IPS-18c (cell line): ENCODE measurements around the gene BOC.

Experiments used
- H3K4me3 ChIP-seq: 2 replicates; pipeline ENCODE4 v1.7.0; 2013; ENCODE audit warnings: low read depth, mild to moderate bottlenecking, low read length, moderate library complexity; ENCODE audit not compliant: insufficient read depth
- H3K9me3 ChIP-seq: one replicate; pipeline ENCODE4 v1.6.1; 2013; ENCODE audit warnings: mild to moderate bottlenecking, low read length, moderate library complexity; ENCODE audit not compliant: control insufficient read depth, insufficient read depth

The BOC gene

DNA sequence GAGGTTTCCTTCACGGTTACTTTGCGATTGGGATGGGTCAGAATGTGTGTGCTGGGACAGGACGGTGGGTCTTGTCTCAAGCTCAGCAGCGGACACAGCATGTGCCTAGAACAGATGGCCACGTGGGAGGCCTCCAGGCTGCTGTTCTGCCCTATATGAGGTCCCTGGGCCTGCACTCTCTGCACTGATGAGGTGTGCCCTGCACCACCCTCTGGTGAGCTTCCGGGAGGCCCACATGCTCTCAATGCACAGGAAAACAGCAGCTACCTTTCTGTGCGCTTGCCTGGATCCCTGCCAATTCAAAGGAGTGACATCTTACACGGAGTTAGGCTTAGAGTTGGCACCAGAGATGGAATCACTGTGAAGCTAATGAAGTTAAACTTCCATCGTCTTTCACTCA, 59.8 kb downstream of the BOC start:
- Histone ChIP-seq H3K4me3 (no peak overlapping the region), H3K9me3 (peaks cover 2% of the 10 kb centered on the region)

GRCh38 chr3:113271594-113272384, 60.4 kb downstream of the BOC start:
- H3K4me3 ChIP-seq = no peak overlapping the region
- H3K9me3 ChIP-seq = peaks cover 2% of the 10 kb centered on the region

DNA sequence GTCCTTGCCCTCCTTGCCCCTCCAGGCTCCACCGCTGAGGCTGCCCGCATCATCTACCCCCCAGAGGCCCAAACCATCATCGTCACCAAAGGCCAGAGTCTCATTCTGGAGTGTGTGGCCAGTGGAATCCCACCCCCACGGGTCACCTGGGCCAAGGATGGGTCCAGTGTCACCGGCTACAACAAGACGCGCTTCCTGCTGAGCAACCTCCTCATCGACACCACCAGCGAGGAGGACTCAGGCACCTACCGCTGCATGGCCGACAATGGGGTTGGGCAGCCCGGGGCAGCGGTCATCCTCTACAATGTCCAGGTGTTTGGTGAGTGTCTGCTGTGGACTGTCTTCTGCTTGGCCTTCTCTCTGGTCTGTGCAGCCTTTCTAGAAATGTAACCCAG, 61.0 kb downstream of the BOC start:
- Histone ChIP-seq H3K9me3 (peaks cover 2% of the 10 kb centered on the region), H3K4me3 (no peak overlapping the region)

GRCh38 chr3:113273011-113273410, 61.7 kb downstream of the BOC start:
- H3K4me3 ChIP-seq = no peak overlapping the region
- peaks cover 2% of the 10 kb centered on the region for H3K9me3 ChIP-seq

GRCh38 chr3:113273604-113274378, 62.4 kb downstream of the BOC start:
- H3K9me3 ChIP-seq = peaks cover 2% of the 10 kb centered on the region
- no peak overlapping the region for H3K4me3 ChIP-seq

GRCh38 chr3:113274425-113275257, 63.3 kb downstream of the BOC start:
- H3K4me3 ChIP-seq = no peak overlapping the region
- H3K9me3 ChIP-seq = peaks cover 2% of the 10 kb centered on the region

DNA sequence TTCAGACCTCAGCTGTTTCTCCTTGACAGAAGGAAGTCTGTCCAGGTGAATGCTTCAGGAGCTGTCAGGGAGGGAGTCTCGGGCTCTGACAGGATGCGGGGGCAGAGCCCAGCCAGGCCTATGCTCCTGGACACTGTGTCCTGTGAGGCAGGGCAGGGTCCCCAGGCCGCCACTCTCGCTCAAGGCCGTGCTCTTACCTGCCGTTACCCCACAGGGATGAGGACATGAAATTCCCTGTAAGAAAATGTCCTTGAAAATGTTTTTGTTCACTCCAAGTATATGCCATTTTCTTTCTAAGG, 63.9 kb downstream of the BOC start:
- no peak overlapping the region for H3K4me3 ChIP-seq
- peaks cover 2% of the 10 kb centered on the region for H3K9me3 ChIP-seq

GRCh38 chr3:113275583-113275928, 64.2 kb downstream of the BOC start:
- H3K9me3 ChIP-seq = peaks cover 2% of the 10 kb centered on the region
- H3K4me3 ChIP-seq = no peak overlapping the region

DNA sequence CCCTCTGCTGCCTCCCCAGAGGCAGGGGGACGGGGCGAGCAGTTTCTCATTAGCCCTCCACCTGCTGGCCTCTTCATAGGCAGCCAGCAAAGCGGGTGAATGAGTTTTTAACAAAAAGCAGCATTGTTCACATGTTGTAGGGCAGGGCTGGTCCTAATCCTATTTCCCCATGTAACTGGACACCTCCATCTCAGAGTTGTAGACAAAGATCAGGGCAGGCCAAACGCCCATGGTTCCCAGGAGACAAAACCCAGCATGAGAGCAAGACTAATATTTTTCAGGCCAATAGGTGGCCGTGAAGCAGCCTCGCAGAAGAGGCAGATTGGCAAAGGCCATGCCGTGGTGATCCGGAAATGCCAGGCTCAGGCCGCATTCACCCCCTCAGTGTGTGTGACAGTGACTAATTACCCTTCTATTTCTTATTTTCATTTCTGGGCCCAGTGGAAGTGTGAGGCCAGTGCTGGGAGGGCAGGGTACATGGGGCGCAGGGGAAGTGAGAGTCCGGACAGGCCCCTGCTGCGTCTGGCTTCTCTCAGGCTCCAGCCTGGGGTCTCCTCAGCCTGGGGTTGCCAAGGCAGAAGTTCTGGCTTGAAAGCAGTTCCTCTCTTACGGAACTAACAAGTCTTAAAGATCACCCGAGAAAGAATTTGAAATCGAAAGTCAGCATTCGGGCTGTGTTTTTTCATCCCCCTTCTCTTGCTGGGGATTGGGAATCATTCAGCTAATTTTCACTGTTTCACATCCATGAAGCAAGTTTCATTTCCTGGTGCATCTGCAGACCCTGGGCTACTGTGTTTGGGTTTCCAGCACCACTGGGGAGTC, 64.8 kb downstream of the BOC start:
- peaks cover 2% of the 10 kb centered on the region for H3K9me3 ChIP-seq
- H3K4me3 ChIP-seq = no peak overlapping the region

DNA sequence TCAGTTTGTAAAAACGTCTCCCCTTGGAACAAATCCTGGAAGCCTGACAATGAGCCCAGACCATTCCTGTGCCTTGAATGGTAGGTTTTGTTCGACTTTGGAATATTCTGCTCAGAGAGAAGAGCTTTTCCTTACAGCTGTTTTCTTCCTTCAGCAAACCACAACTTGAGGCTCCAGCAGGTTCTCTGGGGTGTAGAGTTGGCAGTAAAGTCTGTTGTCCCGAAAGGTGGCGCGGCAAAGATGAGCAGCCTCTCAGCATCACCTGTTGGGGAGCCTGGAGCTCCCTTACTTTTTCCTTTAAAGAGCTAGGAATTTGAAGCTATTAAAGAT, 65.4 kb downstream of the BOC start:
- peaks cover 2% of the 10 kb centered on the region for H3K9me3 ChIP-seq
- H3K4me3 ChIP-seq = no peak overlapping the region

- no peak overlapping the region for H3K4me3 ChIP-seq
Measured at GRCh38 chr3:113277414-113277813, 66.1 kb downstream of the BOC start.

GRCh38 chr3:113277941-113278598, 66.7 kb downstream of the BOC start:
- Histone ChIP-seq H3K4me3 (no peak overlapping the region), H3K9me3 (no peaks in the 10 kb centered on the region)

More at GRCh38 chr3:113277414-113277813, 66.1 kb downstream of the BOC start:
- no peaks in the 10 kb centered on the region for H3K9me3 ChIP-seq

GRCh38 chr3:113278599-113278955, 67.2 kb downstream of the BOC start:
- Histone ChIP-seq H3K4me3 (no peak overlapping the region), H3K9me3 (no peaks in the 10 kb centered on the region)

- Histone ChIP-seq H3K4me3 (no peak overlapping the region), H3K9me3 (no peaks in the 10 kb centered on the region)
Measured at GRCh38 chr3:113279686-113280085, 68.3 kb downstream of the BOC start.

DNA sequence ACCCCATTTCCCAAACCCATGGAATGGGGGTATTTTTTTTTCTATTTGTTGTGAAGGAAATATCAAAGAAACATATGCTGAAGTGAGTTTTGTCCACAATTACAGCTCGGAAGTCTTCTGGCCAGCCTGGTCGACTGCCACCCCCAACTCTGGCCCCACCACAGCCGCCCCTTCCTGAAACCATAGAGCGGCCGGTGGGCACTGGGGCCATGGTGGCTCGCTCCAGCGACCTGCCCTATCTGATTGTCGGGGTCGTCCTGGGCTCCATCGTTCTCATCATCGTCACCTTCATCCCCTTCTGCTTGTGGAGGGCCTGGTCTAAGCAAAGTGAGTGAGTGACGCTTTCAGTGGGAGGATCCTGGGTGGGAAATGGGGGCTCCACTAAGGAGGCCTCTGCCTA, 71.9 kb downstream of the BOC start:
- Histone ChIP-seq H3K4me3 (no peak overlapping the region), H3K9me3 (no peaks in the 10 kb centered on the region)

- H3K9me3 ChIP-seq = no peaks in the 10 kb centered on the region
- no peak overlapping the region for H3K4me3 ChIP-seq
Measured at GRCh38 chr3:113284453-113285050, 73.2 kb downstream of the BOC start.
